ENCODE results near the gene SIL1.
"Not testable (repeated sequence)": the region's sequence is repeated elsewhere in the genome, so short reads cannot be mapped to it uniquely, and the experiment has no call there.

GRCh38 chr5:139112362-139112761, 85.8 kb downstream of the SIL1 start:
- TF ChIP-seq CTCF (conservative IDR thresholded peaks at IDR 0.05); EZH2 (IDR thresholded peaks at IDR 0.05; ENCODE audit: low read depth): not testable (repeated sequence)
